Activated CD8-positive, alpha-beta memory T cell treated with anti-CD3 and anti-CD28 coated beads, Interleukin-2, amount 50 U/mL, for 4 hours (primary cell): Measurements from ENCODE around the gene CSRP1.
"Not testable (repeated sequence)": the region's sequence is repeated elsewhere in the genome, so short reads cannot be mapped to it uniquely, and the experiment has no call there.

Experiments
- DNase-seq: peaks from one replicate; pipeline ENCODE4 v3.0.0-alpha.2; 2020

Gene CSRP1

GRCh38 chr1:201475915-201476669 lies 30.8 kb downstream of the CSRP1 start:
- no peak for DNase-seq

DNA sequence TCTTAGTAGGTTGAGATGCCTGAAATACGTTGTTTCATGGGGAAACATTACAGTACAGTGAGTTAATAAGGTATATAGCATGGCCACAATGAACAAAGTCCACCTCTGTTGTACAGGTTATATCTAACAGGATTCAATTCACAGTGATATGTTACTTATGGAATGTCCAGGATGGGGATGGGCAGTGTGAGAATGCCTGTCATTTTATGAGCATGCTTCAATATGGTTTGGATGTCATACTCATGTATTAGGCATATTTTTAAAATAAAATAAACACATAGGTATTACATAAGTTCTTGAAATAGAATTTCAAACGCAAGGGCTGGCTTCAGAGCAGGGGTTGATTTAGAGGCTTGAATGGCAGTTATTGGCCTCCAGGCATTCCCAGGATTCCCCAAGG lies 31.8 kb downstream of the CSRP1 start:
- DNase-seq = no peak

GRCh38 chr1:201473296-201473695 lies 33.6 kb downstream of the CSRP1 start:
- no peak for DNase-seq

- DNase-seq = not testable (repeated sequence)
Observed at GRCh38 chr1:201472321-201472720, 34.6 kb downstream of the CSRP1 start.

DNA sequence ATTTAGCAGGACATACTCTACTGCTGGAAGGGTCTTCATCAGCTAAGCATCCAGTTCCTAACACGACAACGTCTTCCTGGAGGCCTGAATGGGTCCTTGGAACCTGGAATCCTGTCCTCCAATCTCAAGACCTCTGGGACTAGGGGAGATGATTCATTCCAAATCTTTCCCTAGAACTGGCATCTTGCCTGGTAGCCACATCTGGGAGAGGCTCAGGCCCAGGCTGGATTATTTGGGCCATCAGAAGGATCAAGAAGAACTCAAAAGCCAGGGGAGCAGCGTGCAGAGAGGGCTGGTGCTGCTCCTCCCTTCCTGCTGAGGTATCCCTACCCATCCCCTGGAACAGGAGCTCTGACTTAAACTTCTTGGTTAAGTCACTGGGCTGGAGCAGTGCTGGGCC lies 35.2 kb downstream of the CSRP1 start:
- DNase-seq = no peak

DNA sequence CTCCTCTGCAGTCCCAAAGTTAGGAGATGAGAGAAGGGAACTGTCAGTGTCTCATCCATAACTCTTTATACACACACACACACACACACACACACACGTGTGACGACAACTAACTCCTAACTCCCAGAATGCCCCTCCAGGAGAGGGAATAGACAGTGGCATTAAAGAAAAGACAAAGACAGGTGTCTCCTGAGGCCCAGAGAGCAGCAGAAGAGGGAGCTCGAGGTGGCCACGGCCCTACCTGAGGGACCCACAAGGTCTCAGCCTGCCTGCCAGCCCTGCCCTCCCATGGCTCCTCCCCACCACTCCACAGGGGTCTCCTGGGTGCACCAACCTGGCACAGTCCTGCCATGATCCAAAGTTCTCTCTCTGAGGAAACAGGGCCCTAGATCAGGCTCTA lies 36.3 kb downstream of the CSRP1 start:
- no peak for DNase-seq

DNA sequence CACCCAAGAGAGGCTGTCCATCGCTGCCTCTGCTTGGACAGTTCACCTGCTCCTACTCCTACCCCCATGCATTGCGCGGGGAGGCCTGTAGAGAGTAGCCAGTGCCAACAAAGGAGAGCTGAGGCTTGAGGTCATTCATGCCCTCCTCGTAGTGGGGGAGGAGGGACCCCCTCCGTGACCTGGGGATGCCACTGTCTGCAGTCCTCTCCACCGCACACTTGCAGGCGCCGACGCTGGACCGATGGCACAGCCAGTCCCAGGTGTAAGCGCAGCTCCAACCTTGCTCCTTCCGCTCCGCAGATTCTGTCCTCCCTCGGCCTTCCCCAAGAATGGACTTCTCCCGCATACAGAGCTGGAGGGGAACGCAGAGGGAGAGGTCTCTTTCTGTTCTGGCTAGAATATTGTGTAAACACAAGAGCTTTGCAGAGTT lies 37.3 kb downstream of the CSRP1 start:
- DNase-seq = no peak

GRCh38 chr1:201468844-201469644 lies 37.9 kb downstream of the CSRP1 start, which contains the start of gene PHLDA3:
Gene PHLDA3, minus strand, starts transcription at chr1:201469188. Its CDS starts 402 bp downstream, at chr1:201468786.
- peak; percentile 31 for DNase-seq

GRCh38 chr1:201468501-201468843 lies 38.5 kb downstream of the CSRP1 start:
- no peak for DNase-seq

DNA sequence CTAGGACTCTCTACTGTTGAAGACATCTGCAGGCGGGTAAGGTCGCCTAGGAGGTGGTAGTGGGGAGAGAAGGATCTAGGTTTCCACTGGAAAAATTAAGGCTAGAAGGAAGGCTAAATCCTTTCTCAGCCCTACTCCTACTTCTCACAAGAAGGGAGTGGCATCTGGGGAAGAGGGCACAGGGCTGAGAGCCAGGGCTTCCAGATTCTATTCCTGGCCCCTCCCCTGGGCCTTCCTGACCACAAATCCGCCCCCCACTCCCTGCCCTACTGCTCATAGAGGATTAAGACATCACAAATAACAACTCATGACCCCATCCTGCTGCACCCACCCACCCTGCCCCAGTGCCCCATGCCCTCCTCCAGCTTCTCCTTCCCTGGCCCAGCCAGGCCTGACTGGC lies 40.4 kb downstream of the CSRP1 start:
- DNase-seq = no peak

DNA sequence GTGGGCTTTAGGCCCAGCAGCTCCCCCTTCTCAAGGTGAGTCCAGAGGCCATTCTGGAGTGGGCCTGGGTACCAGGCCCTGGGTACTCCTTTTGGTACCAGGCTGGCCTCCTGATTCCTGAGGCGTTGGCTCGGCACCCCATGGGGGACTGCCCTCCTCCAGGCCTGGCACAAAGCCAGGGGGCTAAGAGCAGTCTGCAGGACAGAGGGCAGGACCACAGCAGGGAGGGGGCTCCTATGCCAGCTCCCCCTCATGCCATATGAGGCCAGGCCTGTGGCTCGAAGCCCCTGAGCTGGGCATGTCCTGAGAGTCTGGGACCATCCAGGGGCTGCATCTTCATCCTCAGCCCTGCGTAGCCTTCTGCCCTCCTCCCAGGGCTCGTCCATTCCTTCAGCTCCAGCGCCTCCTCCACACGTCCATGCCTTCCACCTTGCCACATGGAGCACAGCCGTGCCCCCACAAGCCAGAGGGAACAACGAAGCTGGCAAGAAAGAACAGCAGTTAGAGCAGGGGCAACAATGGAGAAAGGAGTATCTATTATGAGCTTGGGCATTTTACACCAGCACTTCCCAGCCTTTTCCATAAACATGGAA lies 41.1 kb downstream of the CSRP1 start:
- DNase-seq = no peak

DNA sequence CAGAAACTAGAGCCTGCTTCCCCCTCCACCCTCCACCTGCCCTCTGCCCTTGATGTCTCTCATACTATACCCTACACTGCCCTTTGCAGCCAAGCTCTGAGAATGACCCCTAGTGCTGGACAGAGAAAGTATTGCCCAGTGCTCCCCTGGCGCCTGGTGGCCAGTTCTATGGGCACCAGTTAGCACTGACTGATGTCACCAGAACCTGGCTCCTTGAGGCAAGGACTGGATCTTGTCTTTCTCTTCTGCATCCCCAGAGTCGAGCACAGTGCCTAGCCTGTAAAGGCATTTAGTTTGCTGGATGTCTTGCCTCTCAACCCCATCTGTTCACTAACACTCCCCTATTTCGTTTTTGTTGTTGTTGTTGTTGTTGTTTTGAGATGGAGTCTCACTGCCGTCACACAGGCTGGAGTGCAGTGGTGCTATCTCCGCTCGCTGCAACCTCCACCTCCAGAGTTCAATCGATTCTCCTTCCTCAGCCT lies 43.8 kb downstream of the CSRP1 start:
- DNase-seq = no peak

DNA sequence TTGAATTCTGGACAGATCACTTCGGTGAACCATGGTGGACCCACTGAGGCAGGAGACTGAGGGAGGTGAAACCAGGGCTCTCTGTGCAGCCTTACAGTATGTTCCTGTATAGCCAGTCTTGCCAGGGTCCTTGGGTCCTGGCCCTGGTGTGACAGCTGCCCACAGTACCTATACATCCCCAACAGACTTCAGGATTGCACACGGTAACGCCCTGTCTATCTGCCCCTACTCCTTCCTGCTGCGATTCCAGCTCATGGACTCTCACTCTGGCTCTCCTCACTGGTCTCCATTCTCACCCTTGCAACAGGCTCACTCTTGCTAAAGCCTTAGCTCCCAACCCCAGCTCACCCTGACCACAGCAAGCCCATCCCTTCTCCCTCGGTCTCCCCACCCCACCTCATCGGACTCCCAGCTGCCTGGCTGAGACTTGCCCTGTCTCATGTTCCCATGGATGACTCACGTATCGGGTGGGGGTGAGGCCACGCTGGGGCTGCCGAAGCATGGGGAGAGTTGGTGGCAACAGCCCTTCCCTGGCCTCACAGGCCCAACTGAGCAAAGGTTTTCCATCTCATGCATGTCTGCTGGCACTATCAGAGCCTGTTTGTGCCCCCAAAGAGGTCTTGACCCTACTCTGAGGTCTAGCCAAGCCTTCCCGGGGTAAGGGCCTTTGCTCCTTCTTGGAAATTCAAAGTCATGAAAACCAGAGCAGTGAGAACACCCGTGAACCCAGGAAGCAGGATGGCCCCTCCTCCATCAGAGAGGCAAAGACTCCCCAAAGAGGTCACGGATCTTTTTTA lies 45.1 kb downstream of the CSRP1 start:
- DNase-seq = no peak

- no peak for DNase-seq
Observed at GRCh38 chr1:201460814-201461644, 45.9 kb downstream of the CSRP1 start.

- DNase-seq = no peak
Observed at GRCh38 chr1:201459775-201460174, 47.1 kb downstream of the CSRP1 start.

GRCh38 chr1:201459052-201459451 lies 47.9 kb downstream of the CSRP1 start:
- no peak for DNase-seq

DNA sequence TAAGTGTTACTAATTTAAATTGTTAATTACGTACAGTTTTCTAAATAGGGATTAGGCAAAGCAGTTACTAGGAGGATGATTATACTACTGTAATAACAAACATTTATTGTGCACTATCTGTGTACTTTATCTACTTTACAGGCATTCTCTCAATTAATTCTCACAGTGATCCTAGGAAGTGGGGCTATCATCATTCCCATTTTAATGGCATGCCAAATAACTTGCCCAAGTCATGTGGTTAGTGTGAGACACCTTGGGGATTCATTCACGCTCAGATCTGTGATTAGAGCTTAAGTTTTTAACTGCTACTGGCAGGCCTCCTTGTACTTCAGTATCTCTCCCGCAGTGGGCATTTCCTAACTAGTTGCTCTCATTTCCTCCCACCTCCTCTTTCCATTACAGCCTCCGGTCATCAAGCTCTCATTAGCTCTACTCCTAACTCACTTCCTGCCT lies 49.4 kb downstream of the CSRP1 start:
- no peak for DNase-seq

DNA sequence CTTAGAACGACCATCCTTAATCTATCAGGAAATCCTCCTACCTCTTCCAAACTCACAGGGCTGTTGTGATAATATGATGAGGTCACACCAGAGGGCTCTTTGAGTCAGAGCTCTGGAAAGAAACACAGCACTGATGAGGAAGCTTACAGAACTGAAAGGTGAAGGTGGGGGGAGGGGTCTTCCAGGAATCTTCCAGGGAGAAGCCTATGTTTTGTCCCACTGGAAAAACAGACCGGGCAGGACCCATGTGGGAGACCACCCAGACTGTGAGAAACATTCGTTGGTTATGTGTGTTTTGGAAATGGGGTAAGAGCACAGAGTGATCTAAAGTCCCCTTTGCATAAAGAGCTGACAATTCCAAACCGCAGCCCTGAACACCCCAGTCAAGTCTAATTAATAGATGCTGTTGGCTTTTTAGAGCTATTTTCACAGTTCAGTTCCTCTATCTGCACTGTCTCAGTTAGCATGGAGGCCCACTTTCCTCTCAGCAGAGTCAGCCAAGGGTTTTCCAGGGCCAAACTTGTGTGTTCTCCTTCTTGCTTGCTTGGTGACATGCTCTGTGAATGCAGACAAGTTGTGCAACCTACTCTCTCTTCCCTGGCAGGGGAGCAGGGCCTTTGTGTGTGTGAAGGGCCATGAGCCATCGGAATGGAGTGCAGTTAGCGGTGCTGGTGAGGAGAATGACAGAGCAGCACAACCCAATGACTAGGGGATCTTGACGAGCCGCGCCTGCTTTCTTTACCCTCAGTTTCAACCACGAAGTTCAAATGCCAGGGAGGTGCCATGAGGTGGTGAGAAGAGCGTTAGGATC lies 50.2 kb downstream of the CSRP1 start:
- no peak for DNase-seq

GRCh38 chr1:201455098-201455497 lies 51.8 kb downstream of the CSRP1 start:
- no peak for DNase-seq

- no peak for DNase-seq
Observed at GRCh38 chr1:201454608-201455007, 52.3 kb downstream of the CSRP1 start.

DNA sequence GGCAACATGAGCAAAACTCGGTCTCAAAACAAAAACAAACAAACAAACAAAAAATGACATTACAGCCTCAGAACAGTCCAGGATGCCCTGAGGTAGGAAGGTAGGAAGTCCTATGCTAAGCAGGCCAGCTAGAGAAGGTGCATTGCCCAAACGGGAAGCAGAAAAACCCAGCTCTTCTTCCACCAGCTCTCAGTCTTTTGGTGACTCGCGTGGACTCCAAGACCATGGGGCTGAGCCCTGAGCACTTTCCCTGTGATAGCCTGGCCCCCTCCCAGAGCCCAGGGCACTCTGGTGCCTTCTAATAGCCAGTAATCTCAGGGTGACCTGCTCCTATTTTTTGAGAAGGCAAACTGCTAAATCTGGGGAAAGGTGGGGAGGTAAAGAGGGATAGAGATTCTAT lies 54.1 kb downstream of the CSRP1 start:
- no peak for DNase-seq
